GM21381 (cell line): Measurements from ENCODE around the gene APH1B.
A peak's percentile ranks its signal among the peaks of the same experiment; 100 is the strongest.

Source experiments
- ATAC-seq: cut with Tn5 transposase; IDR thresholded peaks from one replicate; pipeline ENCODE4 v1.9.1; 2021; ENCODE audit warnings: mild to moderate bottlenecking, moderate library complexity; ENCODE audit not compliant: unreplicated experiment

The APH1B gene

GRCh38 chr15:63251701-63252100 is 25.7 kb upstream of the APH1B start:
- ATAC-seq: no peak

GRCh38 chr15:63252292-63252691 is 25.1 kb upstream of the APH1B start:
- ATAC-seq: no peak

GRCh38 chr15:63254991-63255390 is 22.4 kb upstream of the APH1B start:
- ATAC-seq: no peak

GRCh38 chr15:63255489-63255990 is 21.9 kb upstream of the APH1B start:
- ATAC-seq: no peak

- no peak for ATAC-seq
These were observed 20.8 kb upstream of the APH1B start for GRCh38 chr15:63256433-63257274.

GRCh38 chr15:63258658-63259057 is 18.7 kb upstream of the APH1B start:
- ATAC-seq: no peak

- ATAC-seq: no peak
These were observed 16.6 kb upstream of the APH1B start for GRCh38 chr15:63260791-63261190.

GRCh38 chr15:63261311-63261710 is 16.1 kb upstream of the APH1B start:
- ATAC-seq: no peak

- ATAC-seq: no peak
These were observed 13.9 kb upstream of the APH1B start for GRCh38 chr15:63263519-63263918.

GRCh38 chr15:63264688-63265293 is 12.6 kb upstream of the APH1B start:
- no peak for ATAC-seq

GRCh38 chr15:63274427-63274826 is 3.0 kb upstream of the APH1B start:
- ATAC-seq: no peak

- peak; percentile 20 for ATAC-seq
These were observed 915 bp upstream of the APH1B start for GRCh38 chr15:63276342-63277037.

- ATAC-seq: no peak
These were observed 570 bp downstream of the APH1B start for GRCh38 chr15:63277893-63278456.

GRCh38 chr15:63283126-63283525 is 5.7 kb downstream of the APH1B start:
- no peak for ATAC-seq

- no peak for ATAC-seq
These were observed 6.9 kb downstream of the APH1B start for GRCh38 chr15:63284335-63284734.

- no peak for ATAC-seq
These were observed 9.7 kb downstream of the APH1B start for GRCh38 chr15:63287109-63287508.

GRCh38 chr15:63288342-63288741 is 10.9 kb downstream of the APH1B start:
- no peak for ATAC-seq

- no peak for ATAC-seq
These were observed 11.5 kb downstream of the APH1B start for GRCh38 chr15:63288778-63289378.

- ATAC-seq: no peak
These were observed 14.1 kb downstream of the APH1B start for GRCh38 chr15:63291507-63291906.

GRCh38 chr15:63292241-63292640 is 14.8 kb downstream of the APH1B start:
- no peak for ATAC-seq

GRCh38 chr15:63292771-63293170 is 15.4 kb downstream of the APH1B start:
- ATAC-seq: no peak
